Stimulated activated CD8-positive, alpha-beta memory T cell treated with anti-CD3 and anti-CD28 coated beads, Interleukin-7, amount 100 ng/mL, for 48 hours (primary cell): Measurements from ENCODE around the gene GABARAP.
A peak's percentile ranks its signal among the peaks of the same experiment; 100 is the strongest.

Source experiments
- DNase-seq, 2 donors: peaks; one replicate each; pipeline ENCODE4 v3.0.0-alpha.2; 2020; ENCODE audit warnings: low read depth in 1 of 2; ENCODE audit errors: extremely low read depth in 1 of 2

Gene GABARAP

DNA sequence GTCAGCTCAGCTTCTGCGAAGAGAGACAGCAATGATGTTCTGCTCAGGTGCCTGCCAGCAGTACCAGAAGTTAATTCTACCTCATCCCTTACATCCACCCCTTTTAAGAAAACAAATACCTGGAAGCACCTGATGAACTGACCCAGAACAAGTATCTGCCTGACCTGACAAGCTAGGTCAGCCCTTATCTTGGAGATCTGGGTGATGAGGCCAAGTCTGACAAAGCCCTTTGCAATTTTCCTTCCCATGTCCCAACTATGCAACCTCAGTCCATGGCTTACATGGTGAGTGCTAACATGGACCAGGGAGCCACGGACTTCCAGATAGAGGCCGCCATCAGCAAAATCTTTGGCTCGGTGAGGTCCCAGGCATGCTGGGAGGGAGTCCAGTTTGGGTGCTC, 18.9 kb downstream of the GABARAP start:
- no peak for DNase-seq

DNA sequence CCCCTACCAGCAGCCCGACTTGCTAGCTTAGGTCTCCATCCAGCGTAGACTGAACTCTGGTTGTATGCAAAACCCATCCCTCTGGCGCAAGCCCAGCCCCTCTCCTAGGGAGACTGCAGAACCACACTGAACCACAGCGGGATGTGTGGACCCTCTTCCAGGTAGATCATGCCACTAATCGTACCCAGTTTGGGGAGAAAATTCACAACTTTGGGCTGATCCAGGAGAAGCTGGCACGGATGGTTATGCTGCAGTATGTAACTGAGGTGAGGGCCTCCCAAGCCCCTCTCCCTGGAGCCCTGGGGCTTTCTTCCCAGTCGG, 19.3 kb downstream of the GABARAP start:
- DNase-seq: no peak

DNA sequence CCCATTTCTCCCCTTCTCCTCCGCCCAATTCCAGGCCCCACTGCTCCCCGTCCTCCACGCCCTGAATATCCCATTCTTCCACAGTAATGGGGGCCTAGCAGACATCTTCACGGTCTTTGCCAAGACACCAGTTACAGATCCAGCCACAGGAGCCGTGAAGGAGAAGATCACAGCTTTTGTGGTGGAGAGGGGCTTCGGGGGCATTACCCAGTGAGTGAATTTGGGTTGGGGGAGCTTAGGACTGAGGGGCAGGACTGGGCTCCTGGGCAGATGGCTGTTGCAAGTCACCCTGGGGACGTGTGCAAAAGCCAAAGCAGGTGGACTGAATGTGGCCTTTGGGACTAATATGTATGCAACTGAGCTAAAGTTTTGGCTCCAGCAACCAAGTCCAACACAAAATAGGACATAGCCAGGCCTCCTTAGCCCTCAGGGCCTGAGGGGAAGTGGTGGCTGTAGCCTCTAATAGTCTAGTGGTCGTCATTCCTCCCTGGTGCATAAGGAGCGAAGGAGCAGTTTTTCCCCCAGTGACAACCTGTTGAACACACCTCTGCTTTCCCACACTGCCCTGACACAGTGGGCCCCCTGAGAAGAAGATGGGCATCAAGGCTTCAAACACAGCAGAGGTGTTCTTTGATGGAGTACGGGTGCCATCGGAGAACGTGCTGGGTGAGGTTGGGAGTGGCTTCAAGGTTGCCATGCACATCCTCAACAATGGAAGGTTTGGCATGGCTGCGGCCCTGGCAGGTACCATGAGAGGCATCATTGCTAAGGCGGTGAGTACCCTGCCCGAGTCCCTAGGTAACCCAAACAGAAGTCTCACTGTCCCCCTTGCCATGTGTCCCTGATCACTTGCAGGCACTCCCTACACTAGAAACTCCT, 19.9 kb downstream of the GABARAP start:
- DNase-seq: no peak

DNA sequence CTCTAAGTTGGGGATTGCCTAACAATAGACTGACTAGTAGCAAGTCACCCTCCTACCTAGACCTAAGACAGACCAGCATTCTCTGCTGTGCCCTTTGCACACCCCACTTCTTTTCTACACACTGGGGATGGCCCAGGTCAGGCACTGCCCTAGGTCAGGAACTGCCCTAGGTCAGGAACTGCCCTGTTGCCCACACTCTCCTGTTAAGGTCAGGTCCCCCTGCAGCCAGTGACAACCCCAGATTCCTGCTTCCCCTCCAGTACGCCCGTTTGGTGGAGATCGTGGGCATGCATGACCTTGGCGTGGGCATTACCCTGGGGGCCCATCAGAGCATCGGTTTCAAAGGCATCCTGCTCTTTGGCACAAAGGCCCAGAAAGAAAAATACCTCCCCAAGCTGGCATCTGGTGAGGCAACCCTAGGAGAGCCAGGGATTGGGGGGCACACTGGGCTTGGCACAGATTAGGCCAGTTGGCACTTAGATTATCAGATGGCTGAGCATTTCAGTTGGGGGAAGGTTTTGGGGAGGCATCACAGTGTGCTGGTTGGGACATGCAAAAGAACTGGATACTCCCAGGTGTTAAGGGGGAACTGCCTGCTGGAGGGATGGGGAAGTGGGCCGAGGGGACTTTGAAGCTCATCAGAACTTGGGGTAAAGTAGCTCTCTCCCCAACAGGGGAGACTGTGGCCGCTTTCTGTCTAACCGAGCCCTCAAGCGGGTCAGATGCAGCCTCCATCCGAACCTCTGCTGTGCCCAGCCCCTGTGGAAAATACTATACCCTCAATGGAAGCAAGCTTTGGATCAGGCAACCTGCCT, 20.8 kb downstream of the GABARAP start:
- no peak for DNase-seq

DNA sequence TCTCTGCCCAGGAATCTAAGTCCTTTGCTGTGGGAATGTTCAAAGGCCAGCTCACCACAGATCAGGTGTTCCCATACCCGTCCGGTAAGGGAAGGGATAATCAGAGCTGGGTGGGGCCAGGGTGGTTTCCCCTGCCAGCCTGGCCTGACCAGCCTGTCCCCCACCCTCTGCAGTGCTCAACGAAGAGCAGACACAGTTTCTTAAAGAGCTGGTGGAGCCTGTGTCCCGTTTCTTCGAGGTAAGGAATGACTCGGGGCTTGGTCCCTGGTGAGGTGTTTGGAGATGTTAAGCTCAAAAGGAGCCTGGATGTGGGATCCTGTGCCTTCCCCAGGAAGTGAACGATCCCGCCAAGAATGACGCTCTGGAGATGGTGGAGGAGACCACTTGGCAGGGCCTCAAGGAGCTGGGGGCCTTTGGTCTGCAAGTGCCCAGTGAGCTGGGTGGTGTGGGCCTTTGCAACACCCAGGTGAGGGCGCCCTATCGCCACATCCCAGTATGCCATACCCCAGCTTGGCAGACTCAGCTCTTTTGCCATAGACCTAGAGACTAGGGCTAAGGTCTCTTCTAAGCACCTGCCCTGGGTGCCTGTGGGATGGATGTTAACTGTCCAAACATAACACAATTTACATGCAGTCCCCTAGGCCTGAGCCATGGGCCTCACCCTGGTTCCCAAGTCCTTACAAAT, 21.5 kb downstream of the GABARAP start:
- peak in 1 of 2 donors; percentile 57 for DNase-seq

DNA sequence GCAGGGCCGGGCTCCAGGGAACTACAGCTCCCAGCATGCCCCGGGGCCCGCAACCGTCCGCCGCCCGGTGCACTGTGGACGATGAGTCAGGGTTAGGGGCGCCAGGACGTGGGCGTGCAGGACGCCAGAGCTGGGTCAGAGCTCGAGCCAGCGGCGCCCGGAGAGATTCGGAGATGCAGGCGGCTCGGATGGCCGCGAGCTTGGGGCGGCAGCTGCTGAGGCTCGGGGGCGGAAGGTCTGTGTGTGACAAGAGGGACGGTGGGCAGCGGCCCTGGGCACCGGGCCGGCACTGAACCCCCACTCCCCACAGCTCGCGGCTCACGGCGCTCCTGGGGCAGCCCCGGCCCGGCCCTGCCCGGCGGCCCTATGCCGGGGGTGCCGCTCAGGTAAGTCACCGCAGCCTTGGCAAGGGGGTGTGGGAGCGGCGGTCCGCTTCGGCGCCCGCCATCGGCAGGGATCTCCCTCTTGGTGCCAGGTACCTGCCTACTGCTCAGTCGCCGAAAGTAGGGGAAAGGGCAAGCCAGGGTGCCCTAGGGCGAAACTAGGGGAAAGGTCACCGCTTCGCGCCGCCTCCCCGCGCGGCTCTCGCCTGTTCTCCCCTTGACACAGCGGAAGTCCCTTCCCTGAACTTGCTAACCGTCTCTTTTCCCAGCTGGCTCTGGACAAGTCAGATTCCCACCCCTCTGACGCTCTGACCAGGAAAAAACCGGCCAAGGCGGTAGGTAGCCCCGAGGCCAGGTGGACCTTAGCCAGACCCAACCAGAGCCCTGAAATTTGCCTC, 22.2 kb downstream of the GABARAP start, which contains the start of the genes ACADVL and DLG4:
TSS of gene ACADVL (plus strand) at position 127 of the 781 bp plus-strand sequence. CDS start at position 174, 47 bp downstream.
TSS of gene DLG4 (minus strand) at position 25 of the 781 bp plus-strand sequence.
- DNase-seq: peak; percentile 85 to 87

DNA sequence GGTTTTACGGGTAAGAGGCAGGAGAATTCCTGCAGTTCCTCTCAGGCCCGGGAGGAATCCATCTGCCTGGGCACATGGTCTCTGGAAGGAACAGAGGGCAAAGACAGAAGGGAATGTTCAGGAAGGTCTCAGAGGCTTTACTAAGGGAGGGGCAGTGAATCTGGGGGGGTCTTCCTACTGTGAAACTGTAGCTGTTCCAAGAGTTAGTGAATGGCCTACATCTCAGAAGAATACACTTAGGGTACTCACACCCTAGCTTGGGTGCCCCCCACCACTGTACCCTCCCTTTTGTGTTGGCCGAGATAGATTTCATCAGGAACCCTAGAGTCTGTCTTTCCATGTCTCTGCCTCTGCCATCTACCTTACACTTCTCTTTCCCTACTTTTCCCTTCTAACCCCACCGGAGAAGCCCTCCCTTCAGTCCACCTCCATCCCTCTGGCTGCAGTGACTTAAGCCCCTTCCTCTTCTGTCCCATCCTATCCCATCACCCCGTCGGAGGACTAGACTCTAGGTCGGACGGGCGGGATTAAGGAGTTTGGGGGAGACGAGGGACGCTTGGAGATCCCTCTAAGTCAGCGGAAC, 22.9 kb downstream of the GABARAP start:
- no peak for DNase-seq

DNA sequence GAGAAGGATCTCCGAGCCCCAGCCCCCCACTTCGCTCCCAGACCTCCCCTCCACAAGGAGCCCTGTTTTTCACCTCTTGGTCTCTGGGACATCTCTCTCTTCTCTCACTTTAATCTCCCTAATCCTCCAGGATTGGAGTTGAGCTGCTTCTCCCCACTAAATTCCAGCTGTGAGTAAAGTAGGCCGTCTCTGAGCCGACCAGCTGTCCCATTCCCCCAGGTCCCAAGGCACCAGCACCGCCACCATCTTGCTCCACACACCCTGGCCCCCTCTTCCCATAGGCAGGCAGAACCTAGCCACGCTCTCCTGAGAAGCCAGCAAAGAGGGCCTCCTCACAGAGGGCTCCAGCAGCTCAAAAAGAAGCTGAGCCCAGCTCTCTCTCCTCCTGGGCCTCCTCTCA, 23.5 kb downstream of the GABARAP start:
- DNase-seq: no peak

DNA sequence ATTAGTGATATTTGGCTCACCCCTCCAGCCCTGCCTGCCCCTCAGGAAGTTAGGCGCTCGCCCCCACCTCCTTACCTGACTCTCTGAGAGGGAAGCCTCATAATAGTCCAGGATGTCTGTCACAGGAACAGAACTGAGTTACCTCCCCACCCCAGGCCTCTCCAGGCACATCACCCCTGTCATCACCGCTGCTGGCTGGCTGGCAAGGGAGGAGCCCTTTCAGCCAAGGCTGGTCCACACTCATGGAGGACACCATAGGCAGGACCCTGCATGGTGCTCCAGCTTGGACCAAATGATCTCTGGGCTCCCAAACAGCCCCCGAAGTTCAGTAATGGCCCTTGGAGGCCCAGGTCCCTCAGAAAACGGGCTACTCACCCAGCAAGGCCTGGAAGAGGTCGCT, 24.1 kb downstream of the GABARAP start:
- no peak for DNase-seq

DNA sequence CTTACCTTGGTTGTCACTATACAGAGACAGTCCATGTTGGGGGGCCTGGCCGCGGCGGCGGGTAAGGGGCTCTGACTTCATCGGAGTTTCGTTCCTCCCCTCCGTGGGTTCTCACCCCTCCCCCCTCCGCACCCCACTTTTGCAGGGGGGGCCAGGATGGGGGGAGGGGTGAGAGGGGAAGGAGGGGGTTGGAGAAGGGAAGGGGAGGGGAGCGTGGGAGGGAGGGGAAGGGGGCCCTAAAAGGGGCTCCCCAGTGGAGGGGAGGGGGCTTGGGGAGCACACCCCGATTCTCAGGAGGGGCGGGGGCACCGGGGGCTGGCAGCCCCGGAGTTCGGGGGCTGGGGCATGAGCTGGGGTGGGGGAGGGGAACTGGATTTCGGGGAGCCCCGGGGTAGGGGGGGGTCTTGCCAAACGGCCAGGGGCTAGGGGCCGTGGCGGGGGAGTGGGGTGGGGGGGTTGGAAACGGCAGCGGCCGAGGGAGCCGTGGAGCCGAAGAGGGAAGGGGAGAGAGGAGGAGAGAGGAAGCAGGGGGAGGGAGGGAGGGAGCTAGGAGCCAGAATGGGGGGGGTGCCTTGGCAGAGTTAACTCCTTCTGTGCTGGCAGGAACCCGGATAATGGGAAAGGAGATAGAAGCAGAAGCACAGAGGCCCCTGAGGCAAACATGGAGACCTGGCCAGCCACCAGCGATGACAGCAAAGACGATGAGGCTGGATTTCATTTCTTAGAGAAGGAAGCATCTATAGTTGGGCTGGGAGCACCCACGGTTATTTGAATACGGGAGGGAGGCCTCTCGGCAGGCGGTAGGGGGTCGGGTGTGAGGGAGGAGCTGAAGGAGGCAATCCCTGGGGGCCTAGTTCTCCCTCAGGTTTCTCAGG, 24.9 kb downstream of the GABARAP start:
- no peak for DNase-seq

DNA sequence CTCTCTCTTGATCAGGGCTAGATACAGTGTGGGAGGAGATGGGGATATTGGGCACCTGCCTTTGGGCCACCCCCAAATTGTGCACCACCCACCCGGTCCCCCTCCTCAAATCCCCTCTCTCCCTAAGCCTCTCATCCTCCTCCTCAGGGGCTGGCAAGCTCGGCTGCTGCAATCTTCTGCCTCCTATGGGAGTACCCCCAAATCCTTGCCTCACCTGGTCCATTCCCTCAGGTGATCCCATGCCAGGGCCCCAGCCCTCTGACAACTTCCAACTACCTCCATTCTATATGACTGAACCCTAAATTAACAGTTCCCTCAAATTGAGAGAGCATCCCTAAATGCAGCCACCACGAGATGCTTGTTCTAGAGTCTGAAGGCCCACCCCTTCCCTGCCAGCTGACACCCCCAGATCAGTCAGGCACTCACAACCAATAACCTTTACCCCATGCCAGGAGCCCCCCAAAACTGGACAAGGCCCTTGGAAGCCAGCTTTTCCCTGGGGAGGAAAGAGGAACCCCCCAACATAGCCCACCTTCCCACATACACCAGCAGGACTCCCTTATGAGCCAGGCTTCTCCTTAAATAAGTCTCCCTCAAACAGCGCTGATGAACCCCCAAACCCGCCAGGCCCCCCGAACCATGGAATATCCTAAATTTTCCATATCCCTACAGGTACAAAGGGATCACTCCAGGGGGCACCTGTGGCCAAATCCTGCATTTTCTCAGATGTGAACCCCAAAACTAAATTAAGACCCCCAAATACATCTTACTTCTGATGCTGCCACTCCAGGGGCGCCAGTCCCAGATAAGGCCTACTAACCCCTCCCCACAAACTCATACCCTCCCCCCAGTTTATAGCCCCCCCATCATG, 25.8 kb downstream of the GABARAP start:
- no peak for DNase-seq

DNA sequence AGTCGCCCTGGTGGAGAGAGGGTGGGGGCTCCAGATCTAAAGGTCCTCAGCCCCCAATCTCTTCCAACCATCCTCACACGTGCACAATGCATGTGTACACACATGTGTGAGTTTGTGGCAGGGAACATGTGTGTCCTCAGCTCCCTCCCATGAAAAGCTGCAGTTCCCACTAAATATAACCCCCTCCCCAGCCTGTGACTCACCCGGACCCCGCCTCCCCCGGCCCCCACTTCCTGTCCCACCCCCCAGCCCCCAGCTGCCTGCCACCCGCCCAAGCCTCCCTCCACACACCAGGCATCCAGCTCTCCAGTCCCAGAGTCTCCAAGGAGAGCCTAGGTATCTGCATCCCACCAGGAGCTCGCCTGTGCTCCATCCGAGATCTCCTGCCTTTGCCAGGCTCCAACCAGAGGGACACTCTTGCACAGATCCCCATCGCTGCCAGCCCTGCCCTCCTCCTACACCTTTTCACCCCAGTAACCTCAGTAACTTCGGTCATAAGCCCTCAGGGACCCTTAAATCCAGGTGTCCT, 26.5 kb downstream of the GABARAP start:
- no peak for DNase-seq

DNA sequence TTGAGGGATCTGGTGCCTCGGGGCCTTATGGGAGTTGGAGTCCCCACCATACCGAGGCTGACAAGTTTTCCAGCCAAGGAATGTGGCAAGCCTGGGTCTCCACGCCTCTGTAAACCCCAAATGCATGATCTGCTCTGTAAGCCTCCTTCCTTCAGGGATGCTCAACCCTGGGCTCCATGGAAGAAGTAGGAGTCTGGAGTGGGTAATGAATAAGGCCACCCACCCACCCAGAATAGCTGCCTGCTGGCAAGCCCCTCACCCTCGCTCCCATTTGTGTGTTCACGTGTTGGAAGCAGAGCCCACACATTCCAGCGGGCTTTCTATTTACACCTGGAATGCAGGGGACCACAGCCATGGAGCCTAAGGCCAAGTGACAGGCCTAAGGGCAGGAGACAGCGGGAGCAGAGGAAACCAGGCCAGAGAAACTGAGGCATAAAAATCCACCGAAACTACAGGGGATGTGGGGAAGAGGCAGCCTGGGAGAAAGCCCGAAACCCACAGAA, 27.1 kb downstream of the GABARAP start:
- DNase-seq: no peak

DNA sequence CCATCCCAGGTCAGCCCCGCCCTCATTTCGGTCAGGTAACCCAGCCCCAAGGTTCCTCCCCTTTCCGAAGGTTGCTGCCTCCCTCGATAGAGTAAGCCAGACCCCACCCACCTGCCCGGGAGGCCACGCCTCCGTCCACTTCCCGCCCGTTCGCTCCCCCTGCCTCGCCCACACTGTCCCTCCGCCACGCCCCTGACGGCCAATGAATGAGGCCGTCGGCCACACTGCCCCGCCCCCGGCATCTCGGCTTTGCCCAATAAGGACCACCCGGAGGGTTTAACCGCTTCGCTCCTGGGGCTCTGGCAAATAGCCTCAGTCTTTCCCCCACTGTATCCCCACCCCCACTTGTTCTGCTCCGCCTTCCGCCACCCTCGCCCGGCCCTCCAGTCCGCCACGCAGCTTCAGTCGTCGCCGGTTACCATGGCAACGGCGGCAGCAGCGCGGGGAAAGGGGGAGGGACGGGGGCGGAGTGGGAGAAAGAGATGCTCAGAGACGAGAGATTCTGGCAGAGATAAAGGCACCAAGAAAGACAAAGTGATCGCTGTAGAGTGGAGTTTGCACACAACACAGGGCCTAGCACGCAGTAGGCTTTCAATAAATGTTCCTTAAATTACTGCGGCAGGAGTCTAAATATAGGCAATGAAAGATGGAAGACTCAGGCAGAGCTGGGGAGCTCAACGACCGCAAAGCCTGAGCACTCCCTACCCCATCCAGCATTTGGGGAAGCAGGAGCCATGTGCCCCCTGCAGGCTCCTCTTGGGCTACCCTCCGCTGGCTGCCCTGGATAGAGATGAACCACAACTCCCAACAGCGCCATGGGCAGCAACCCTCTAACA, 27.7 kb downstream of the GABARAP start:
- DNase-seq: peak; percentile 100

DNA sequence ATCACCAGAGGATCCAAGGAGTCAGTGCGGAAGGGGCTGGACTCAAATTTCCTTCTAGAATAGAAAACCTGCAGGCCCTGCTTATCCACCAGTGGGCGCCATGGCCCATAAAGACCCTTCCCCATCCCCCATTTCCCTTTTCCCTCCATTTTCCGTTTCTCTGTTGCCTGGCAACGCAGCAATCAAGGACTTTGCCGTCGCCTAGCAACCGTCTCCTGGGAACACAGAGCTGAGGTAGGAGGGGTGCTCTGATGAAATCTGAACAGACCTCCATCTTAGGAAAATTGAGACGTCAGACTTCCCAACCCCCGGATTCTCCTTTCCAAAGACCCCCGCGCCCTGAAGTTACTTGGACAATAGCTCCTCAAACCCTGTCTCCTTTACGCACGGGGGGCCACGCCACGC, 28.4 kb downstream of the GABARAP start:
- peak in 1 of 2 donors; percentile 40 for DNase-seq

DNA sequence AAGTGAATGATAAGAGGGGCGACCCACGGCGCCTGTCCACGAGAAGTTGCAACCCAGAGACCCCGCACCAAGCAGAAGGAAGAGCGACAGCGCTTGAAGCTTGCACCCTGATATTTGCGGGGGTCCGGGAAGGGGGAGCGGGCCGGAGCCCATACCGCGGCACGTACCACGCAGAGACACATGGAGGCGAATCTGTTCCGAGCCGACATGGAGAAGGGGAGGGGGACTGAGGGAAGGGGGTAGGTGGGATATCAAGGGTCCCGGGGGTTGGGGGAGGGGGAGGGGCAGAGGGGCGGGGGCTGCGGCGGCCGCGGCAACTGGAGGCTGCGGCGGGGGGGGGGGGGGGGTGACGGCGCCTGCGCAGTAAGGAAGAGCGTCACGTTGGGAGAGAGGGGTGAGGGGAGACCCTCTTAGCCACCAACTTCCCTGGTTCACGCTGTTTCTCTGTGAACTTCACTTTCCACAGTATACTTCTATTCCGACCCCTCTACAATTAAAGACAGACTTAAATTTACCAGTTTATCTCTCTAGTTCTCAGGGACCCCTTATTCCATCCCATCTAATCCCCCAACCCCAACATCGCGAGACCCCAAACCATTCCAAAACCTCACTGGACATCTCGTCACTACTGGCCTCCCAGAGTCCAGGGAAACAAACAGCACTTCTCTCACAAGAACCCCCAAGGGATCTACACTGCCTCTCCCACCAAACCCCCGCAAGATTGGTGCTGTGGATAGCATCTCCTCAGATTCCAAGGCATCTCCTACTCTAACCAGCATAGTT, 30.6 kb downstream of the GABARAP start:
- DNase-seq: no peak
